ENCODE measurements around the gene TSR3. TPM values are rescaled to one million over a fixed set of nuclear protein-coding genes. Genes with fewer than 3 reads are reported as not detected.

TSR3 gene
- polyA plus RNA-seq, 3 donors: 23.2 to 73.1 (median 48.2) TPM

GRCh38 chr16:1311212-1311737, 40.4 kb downstream of the TSR3 start:
- Mint-ChIP-seq H3K36me3 (peaks cover 22 to 36% of the 10 kb centered on the region in 2 donors), H3K4me3 (peak overlapping the region; percentile 95 to 98), H3K9me3 (peaks cover 0 to 2% (median 0%) of the 10 kb centered on the region in 7 donors), H3K4me1 (peaks cover 31% of the 10 kb centered on the region), H3K27ac (peak overlapping the region in 5 of 7 donors; percentile 85 to 95 (median 92)), H3K27me3 (ENCODE audit: low read depth in 3 of 3) (no peaks in the 10 kb centered on the region)
- Histone ChIP-seq H3K79me2 (ENCODE audit: insufficient read depth, low read length) (peaks cover 64% of the 10 kb centered on the region), H2AFZ (ENCODE audit: insufficient read depth, low read depth, low read length, poor library complexity, severe bottlenecking) (no peak overlapping the region), H3K36me3 (replicated peaks in 1 of 2; ENCODE audit: control insufficient read depth in 1 of 2, insufficient read depth in 2 of 2, low read length in 2 of 2) (peaks cover 38 to 40% of the 10 kb centered on the region in 2 donors), H3K27me3 (ENCODE audit: control insufficient read depth in 2 of 2, insufficient read depth in 2 of 2, low read length in 2 of 2) (no peaks in the 10 kb centered on the region), H4K20me1 (ENCODE audit: insufficient read depth, low read length) (peaks cover 64% of the 10 kb centered on the region), H3K9me3 (replicated peaks in 1 of 2; ENCODE audit: control insufficient read depth in 1 of 2, insufficient read depth in 1 of 2, low read length in 2 of 2) (no peaks in the 10 kb centered on the region), H3K9ac (ENCODE audit: insufficient read depth, low read length, poor library complexity, severe bottlenecking) (peak overlapping the region; percentile 74), H3K4me1 (ENCODE audit: control insufficient read depth in 1 of 2, insufficient read depth in 2 of 2, low read length in 2 of 2) (peaks cover 28 to 29% of the 10 kb centered on the region in 2 donors), H3K4me2 (replicated peaks; ENCODE audit: extremely low read depth, low read length, poor library complexity, severe bottlenecking) (peak overlapping the region; percentile 86), H3K27ac (ENCODE audit: low read depth in 1 of 2, low read length in 2 of 2) (peak overlapping the region; percentile 44 to 81), H3K4me3 (replicated peaks in 1 of 3; ENCODE audit: low read depth in 2 of 3, low read length in 3 of 3) (peak overlapping the region; percentile 79 to 94 (median 87))
- 36% methylated on average over 13 of the region's 13 CpGs for WGBS (ENCODE audit: insufficient coverage)
- no peak for TF ChIP-seq CTCF (IDR thresholded peaks at IDR 0.05)
- no peak for DNase-seq
- intact Hi-C loops (cut with micrococcal nuclease): loop anchor here in 1 of 2 donors (5.0 kb wide), 1 partner anchor 36 kb away; no protein-coding TSS in a partner anchor

- H2AFZ ChIP-seq (ENCODE audit: insufficient read depth, low read depth, low read length, poor library complexity, severe bottlenecking): no peak overlapping the region
- H3K36me3 ChIP-seq (replicated peaks in 1 of 2; ENCODE audit: control insufficient read depth in 1 of 2, insufficient read depth in 2 of 2, low read length in 2 of 2): peaks cover 33 to 36% of the 10 kb centered on the region in 2 donors
- H3K4me3 Mint-ChIP-seq: peak overlapping the region; percentile 95 to 98
- no peak for DNase-seq
- peaks cover 28 to 29% of the 10 kb centered on the region in 2 donors for H3K4me1 ChIP-seq (ENCODE audit: control insufficient read depth in 1 of 2, insufficient read depth in 2 of 2, low read length in 2 of 2)
- no peaks in the 10 kb centered on the region for H3K27me3 Mint-ChIP-seq (ENCODE audit: low read depth in 3 of 3)
- H3K9ac ChIP-seq (ENCODE audit: insufficient read depth, low read length, poor library complexity, severe bottlenecking): peak overlapping the region; percentile 74
- H3K4me1 Mint-ChIP-seq: peaks cover 31% of the 10 kb centered on the region
- peak overlapping the region; percentile 86 for H3K4me2 ChIP-seq (replicated peaks; ENCODE audit: extremely low read depth, low read length, poor library complexity, severe bottlenecking)
- H3K36me3 Mint-ChIP-seq: peaks cover 18 to 31% of the 10 kb centered on the region in 2 donors
- H3K27me3 ChIP-seq (ENCODE audit: control insufficient read depth in 2 of 2, insufficient read depth in 2 of 2, low read length in 2 of 2): no peaks in the 10 kb centered on the region
- H3K9me3 ChIP-seq (replicated peaks in 1 of 2; ENCODE audit: control insufficient read depth in 1 of 2, insufficient read depth in 1 of 2, low read length in 2 of 2): no peaks in the 10 kb centered on the region
- peak overlapping the region; percentile 9 to 81 for H3K27ac ChIP-seq (ENCODE audit: low read depth in 1 of 2, low read length in 2 of 2)
- intact Hi-C loops (cut with micrococcal nuclease): loop anchor here in 1 of 2 donors (5.0 kb wide), 1 partner anchor 36 kb away; no protein-coding TSS in a partner anchor
- H3K27ac Mint-ChIP-seq: peak overlapping the region in 6 of 7 donors; percentile 85 to 95 (median 92)
- peaks cover 60% of the 10 kb centered on the region for H3K79me2 ChIP-seq (ENCODE audit: insufficient read depth, low read length)
- peaks cover 60% of the 10 kb centered on the region for H4K20me1 ChIP-seq (ENCODE audit: insufficient read depth, low read length)
- TF ChIP-seq CTCF (IDR thresholded peaks at IDR 0.05): no peak
- peak overlapping the region; percentile 79 to 94 (median 87) for H3K4me3 ChIP-seq (replicated peaks in 1 of 3; ENCODE audit: low read depth in 2 of 3, low read length in 3 of 3)
- H3K9me3 Mint-ChIP-seq: peaks cover 0 to 2% (median 0%) of the 10 kb centered on the region in 7 donors
- 1% methylated on average over 14 of the region's 14 CpGs for WGBS (ENCODE audit: insufficient coverage)
Observed at GRCh38 chr16:1310832-1311200, 40.9 kb downstream of the TSR3 start.

Data from CD14-positive monocyte (primary cell).